ENCODE measurements around the gene UNC93B1. TPM values are rescaled to one million over a fixed set of nuclear protein-coding genes. Genes with fewer than 3 reads are reported as not detected.
A peak's percentile ranks its signal among the peaks of the same experiment; 100 is the strongest.

UNC93B1 gene
- total and polyA plus RNA-seq, 2 of the 13 experiments (the other 11 are each of a cell fraction or from before 2014, with no cell fraction given), result 8.8 to 18.9 TPM

- TF ChIP-seq HNRNPLL (IDR thresholded peaks at IDR 0.05; ENCODE audit: low read depth, low read length, poor library complexity, severe bottlenecking), result peak; percentile 59
- TF ChIP-seq PLRG1 (conservative IDR thresholded peaks at IDR 0.05), result no peak
- no peak for TF ChIP-seq SMARCC2 (IDR thresholded peaks at IDR 0.05)
- no peak for TF ChIP-seq TBP (CRISPR knock-in tag; IDR thresholded peaks at IDR 0.05)
- no peak for TF ChIP-seq ATF6 (CRISPR knock-in tag; conservative IDR thresholded peaks at IDR 0.05)
- TF ChIP-seq PHF21A (CRISPR knock-in tag; IDR thresholded peaks at IDR 0.05), result no peak; the same call in 1 of the 2 replicates
- peak; percentile 92 for TF ChIP-seq RCOR2 (CRISPR knock-in tag; IDR thresholded peaks at IDR 0.05)
- no peak for TF ChIP-seq RNF2 (conservative IDR thresholded peaks at IDR 0.05; ENCODE audit: low read depth)
- TF ChIP-seq RARG (CRISPR knock-in tag; IDR thresholded peaks at IDR 0.05; ENCODE audit: low read depth), result no peak
- TF ChIP-seq ZNF274 (CRISPR knock-in tag; IDR thresholded peaks at IDR 0.05), result no peak
- TF ChIP-seq TBL1XR1 (IDR thresholded peaks at IDR 0.05; ENCODE audit: borderline replicate concordance, low read length, partially characterized antibody), result no peak
- TF ChIP-seq MAF1 (CRISPR knock-in tag; IDR thresholded peaks at IDR 0.05; ENCODE audit: borderline replicate concordance), result no peak
- no peak for TF ChIP-seq ZBTB39 (CRISPR knock-in tag; IDR thresholded peaks at IDR 0.05)
- TF ChIP-seq CBX1 (IDR thresholded peaks at IDR 0.05; ENCODE audit: low read depth), result peak; percentile 16
- no peak for TF ChIP-seq SYNCRIP (IDR thresholded peaks at IDR 0.05; ENCODE audit: insufficient read depth, low read depth, low read length)
- TF ChIP-seq SALL1 (CRISPR knock-in tag; IDR thresholded peaks at IDR 0.05), result no peak
- TF ChIP-seq JUN (CRISPR knock-in tag; IDR thresholded peaks at IDR 0.05), result no peak
- TF ChIP-seq RELA (CRISPR knock-in tag; IDR thresholded peaks at IDR 0.05), result no peak
- no peak for TF ChIP-seq ZBTB1 (CRISPR knock-in tag; IDR thresholded peaks at IDR 0.05; ENCODE audit: borderline replicate concordance)
- TF ChIP-seq POGK (CRISPR knock-in tag; conservative IDR thresholded peaks at IDR 0.05), result peak; percentile 6; the same call in 1 of the 2 replicates
- TF ChIP-seq NR0B2 (CRISPR knock-in tag; IDR thresholded peaks at IDR 0.05), result no peak
- no peak for TF ChIP-seq ZNF362 (CRISPR knock-in tag; IDR thresholded peaks at IDR 0.05; ENCODE audit: borderline replicate concordance)
- peak; percentile 83 for TF ChIP-seq POLR2AphosphoS5 (IDR thresholded peaks at IDR 0.05; ENCODE audit: low read depth, low read length)
Observed at GRCh38 chr11:68038718-68039525, 35.0 kb upstream of the UNC93B1 start, which contains the start of gene TCIRG1 (continued).
